ENCODE data around the gene SLC5A9.
"Not testable (repeated sequence)": the region's sequence is repeated elsewhere in the genome, so short reads cannot be mapped to it uniquely, and the experiment has no call there.

The SLC5A9 gene

DNA sequence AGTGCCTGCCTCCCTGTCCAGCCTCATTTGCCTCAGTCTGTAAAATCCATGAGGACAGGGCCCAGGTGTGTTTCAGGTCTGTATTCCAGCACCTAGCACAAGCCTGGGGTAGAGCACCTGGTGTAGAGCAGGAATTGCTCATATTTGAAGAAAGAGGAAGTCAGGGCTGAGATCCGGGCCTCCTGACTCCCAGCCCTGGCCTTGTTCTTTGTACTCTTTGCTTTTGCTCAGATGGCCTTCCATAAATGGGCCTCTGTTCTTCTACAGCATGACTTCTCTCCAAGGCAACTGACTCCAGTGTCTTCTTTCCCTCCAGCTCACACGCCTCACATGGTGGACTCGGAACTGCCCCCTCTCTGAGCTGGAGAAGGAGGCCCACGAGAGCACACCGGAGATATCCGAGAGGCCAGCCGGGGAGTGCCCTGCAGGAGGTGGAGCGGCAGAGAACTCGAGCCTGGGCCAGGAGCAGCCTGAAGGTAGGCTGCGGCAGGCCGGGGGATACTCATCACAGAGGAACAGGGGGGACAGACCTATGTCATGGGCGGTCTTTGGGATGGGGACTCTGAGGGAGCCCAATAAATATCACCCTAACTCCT lies 19.7 kb downstream of the SLC5A9 start:
- DNase-seq (ENCODE audit: low spot score): no peak

DNA sequence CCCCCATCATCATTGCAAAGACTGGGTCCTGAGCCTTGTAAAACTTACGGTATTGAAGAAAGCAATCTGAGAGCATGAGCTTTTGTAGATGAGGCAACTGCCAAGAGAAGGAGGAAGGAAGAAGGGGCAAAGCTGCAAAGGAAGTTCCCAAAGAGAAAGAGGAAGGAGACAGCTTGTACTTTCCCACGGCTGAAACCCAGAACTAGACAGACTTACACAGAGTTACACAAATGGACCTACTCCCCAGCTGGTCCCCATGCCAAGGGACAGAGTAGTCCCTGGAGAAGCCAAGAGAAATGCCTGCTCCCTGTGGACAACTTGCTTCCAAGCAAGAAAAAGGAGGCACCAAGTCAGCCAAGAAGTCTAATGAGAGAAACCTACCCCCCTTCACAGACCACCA lies 22.6 kb downstream of the SLC5A9 start:
- no peak for DNase-seq (ENCODE audit: low spot score)

- no peak for DNase-seq (ENCODE audit: low spot score)
Measured at GRCh38 chr1:48246727-48247126, 24.2 kb downstream of the SLC5A9 start.

DNA sequence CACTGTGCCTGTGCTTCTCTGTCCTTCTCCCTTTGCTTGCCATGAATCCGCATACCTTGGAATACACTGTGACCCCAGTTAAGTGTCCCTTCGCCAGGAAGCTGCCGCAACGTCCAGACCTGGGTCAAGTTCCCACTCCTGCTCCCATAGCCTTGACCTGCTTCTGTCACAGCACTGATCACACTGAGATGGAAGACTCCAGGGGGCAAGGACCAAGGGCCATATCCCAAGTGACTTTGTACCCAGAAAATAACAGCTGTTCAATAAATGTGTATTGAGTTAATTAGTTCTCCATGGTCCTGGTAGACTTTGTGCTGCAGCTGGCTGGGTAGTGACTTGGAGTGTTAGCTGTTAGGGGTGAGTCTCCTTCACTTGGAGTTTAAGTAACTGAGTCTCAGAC lies 25.8 kb downstream of the SLC5A9 start:
- DNase-seq (ENCODE audit: low spot score): no peak

GRCh38 chr1:48249868-48250267 lies 27.4 kb downstream of the SLC5A9 start:
- no peak for DNase-seq (ENCODE audit: low spot score)

GRCh38 chr1:48250572-48250971 lies 28.1 kb downstream of the SLC5A9 start:
- DNase-seq (ENCODE audit: low spot score): no peak

DNA sequence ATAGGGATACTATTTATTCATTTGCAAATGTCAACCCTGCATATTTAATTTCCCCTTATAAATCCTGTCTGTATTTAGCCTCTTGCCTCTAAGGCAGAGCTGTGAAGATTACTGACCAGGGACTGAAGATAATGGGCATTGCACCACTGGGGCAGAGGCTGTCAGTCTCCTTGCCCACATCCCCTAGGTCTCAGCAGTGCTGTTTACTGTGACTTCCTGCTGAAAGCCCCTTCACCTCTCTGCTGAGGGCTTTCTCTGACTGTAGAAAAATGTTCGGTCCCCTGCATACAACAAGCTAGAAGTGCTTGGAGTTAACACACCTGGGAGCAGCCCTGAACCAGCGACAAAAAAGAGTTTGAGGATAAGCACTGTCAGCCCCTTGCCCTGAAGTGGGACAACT lies 28.8 kb downstream of the SLC5A9 start:
- no peak for DNase-seq (ENCODE audit: low spot score)

DNA sequence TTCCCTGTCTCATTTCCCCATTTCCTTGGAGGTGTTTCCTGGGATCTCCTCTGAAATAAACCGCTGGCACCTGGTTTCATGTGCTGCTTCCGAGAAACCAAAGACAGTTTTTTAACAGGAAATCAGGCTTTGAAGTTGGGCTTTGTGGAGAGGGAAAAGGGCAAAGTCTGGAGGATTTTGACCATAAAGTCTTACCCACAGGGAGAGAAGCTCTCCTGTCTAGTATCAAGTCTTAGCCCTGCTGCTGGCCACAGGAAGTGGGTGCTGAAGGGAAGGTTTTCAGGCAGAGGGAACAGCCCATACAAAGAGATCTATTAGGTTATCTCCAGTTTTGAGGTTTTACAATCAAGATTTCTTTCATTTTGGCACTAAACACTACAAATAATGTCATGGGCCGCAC lies 29.3 kb downstream of the SLC5A9 start:
- no peak for DNase-seq (ENCODE audit: low spot score)

- DNase-seq (ENCODE audit: low spot score): no peak
Measured at GRCh38 chr1:48254254-48254653, 31.7 kb downstream of the SLC5A9 start.

GRCh38 chr1:48258106-48258505 lies 35.6 kb downstream of the SLC5A9 start:
- DNase-seq (ENCODE audit: low spot score): no peak

DNA sequence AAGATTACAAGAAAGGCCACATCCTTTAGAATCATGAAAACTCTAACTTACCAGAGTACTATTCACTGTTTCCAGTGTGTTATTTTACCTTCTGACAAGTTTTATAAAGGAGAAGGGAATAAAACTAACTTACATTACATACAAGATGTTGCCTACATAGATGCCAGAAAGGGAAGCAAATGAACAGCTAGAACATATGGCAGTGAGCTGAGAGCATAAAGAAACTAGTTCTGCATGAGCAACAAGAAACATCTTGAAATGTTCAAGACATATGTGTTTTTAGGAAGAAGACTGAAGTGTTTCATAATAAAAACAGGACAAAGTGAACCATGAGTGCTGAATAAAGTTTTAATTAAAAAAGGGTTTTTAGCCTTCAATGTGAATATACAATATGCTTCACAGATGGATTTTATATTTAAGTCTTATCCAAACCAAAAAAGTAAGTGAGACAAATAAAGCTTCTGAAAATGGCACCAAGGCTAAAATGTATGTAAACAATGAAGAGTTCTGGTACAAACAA lies 39.4 kb downstream of the SLC5A9 start:
- DNase-seq (ENCODE audit: low spot score): no peak

GRCh38 chr1:48263041-48263440 lies 40.5 kb downstream of the SLC5A9 start:
- DNase-seq (ENCODE audit: low spot score): no peak

- DNase-seq (ENCODE audit: low spot score): no peak
Measured at GRCh38 chr1:48266576-48266975, 44.1 kb downstream of the SLC5A9 start.

DNA sequence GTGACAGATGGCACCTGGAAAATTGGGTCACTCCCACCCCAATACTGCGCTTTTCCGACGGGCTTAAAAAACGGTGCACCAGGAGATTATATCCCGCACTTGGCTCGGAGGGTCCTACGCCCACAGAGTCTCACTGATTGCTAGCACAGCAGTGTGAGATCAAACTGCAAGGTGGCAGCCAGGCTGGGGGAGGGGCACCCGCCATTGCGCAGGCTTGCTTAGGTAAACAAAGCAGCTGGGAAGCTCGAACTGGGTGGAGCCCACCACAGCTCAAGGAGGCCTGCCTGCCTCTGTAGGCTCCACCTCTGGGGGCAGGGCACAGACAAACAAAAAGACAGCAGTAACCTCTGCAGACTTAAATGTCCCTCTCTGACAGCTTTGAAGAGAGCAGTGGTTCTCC lies 54.9 kb downstream of the SLC5A9 start:
- DNase-seq (ENCODE audit: low spot score): not testable (repeated sequence)

- DNase-seq (ENCODE audit: low spot score): not testable (repeated sequence)
Measured at GRCh38 chr1:48282329-48282728, 59.8 kb downstream of the SLC5A9 start.

GRCh38 chr1:48284696-48285420 lies 62.3 kb downstream of the SLC5A9 start:
- DNase-seq (ENCODE audit: low spot score): not testable (repeated sequence)

DNA sequence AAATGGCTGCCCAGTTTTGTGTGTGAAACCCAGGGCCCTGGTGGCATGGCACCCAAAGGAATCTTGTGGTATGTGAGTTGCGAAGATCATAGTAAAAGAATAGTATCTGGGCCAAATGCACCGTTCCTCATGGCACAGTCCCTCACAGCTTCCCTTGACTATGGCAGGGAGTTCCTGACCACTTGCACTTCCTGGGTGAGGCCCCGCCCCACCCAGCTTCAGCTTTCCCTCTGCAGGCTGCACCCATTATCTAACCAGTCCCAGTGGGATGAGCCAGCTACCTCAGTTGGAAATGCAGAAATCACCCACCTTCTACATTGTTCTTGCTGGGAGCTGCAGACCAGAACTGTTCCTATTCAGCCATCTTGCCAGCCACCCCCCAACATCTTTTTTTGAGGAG lies 63.0 kb downstream of the SLC5A9 start:
- DNase-seq (ENCODE audit: low spot score): no peak

- no peak for DNase-seq (ENCODE audit: low spot score)
Measured at GRCh38 chr1:48291421-48291820, 68.9 kb downstream of the SLC5A9 start.

GRCh38 chr1:48292706-48293105 lies 70.2 kb downstream of the SLC5A9 start:
- no peak for DNase-seq (ENCODE audit: low spot score)

DNA sequence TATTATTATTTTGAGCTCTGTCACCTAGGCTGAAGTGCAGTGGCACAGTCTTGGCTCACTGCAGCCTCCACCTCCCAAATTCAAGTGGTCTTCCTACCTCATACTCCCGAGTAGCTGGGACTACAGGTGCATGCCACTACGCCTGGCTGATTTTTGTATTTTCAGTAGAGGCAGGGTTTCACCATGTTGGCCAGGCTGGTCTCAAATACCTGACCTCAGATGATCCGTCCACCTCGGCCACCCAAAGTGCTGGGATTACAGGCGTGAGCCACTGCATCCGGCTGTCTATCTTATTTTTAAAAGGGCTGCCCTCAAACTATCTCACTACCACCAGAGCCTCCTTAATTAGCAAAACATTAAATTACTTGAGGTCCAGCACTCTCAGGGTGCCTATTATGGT lies 71.6 kb downstream of the SLC5A9 start:
- DNase-seq (ENCODE audit: low spot score): not testable (repeated sequence)

- no peak for DNase-seq (ENCODE audit: low spot score)
Measured at GRCh38 chr1:48294656-48295055, 72.1 kb downstream of the SLC5A9 start.

All from hematopoietic multipotent progenitor cell treated with erythropoietin and hydrocortisone succinate and interleukin-3 and kit ligand, for 17 days (in vitro differentiated cells).